Right lobe of liver (tissue), 4 donors: ENCODE measurements around the gene PGM1.

ENCODE experiments used
- CTCF ChIP-seq, 4 donors: fragments of 200-600 bp in 3 of 4; fragments of 450-650 bp in 1 of 4; IDR thresholded peaks; one replicate each; pipeline versions ENCODE4 v1.5.1 to v1.8.0; 2016 to 2022; ENCODE audit warnings: antibody characterized with exemption in 4 of 4, mild to moderate bottlenecking in 2 of 4
- POLR2A ChIP-seq: fragments of 450-650 bp; IDR thresholded peaks from one replicate; pipeline ENCODE4 v1.6.1; 2017; ENCODE audit warnings: antibody characterized with exemption, mild to moderate bottlenecking
- donor health status: DM: no; HTN: no; CAD: no.
- donor health status: DM: no; HTN: no; CAD: no.
- donor health status: DM: no; HTN: yes; CAD: no.

GRCh38 chr1:63670164-63670563 lies 77.0 kb downstream of the PGM1 start:
- TF ChIP-seq POLR2A, result no peak
- TF ChIP-seq CTCF (IDR thresholded peaks at IDR 0.05), result no peak
